Measurements from ENCODE around the gene VEGFA.
A peak's percentile ranks its signal among the peaks of the same experiment; 100 is the strongest.

The VEGFA gene

DNA sequence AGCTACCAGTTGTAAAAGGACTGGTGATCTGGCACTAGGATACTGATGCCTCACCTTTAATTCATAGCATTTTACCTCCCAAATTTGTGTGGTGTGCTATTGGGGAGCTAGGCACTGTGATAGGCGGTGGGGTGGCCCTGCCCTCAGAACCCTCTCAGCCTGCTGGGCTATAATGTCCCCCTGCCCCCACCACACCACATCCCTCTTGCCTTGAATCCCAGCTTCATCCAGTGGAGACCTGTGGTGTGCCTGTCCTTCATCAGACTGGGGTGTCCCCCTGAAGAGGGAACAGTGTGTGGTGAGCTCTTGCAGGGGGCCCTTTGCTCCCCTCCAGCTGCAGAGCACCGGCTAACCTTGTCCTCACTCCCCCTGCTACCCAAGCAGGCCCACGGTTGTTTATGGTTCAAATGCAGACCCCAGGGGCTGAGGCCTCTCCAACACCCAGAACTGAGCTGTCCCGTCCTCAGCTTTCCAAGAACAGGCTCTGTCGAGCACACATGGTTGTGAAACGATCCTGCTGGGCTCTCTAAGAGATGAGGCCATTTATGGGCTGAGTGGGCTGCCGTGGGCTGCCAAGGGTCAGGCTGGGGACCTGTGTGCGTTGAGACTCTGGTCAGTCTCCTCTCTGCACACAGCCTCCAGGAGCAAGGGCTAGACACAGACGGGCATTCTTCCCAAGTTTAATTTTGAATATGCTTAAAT is 26.9 kb upstream of the VEGFA start:
- Histone ChIP-seq H3K27ac (no peak overlapping the region), H3K4me3 (no peak overlapping the region)
- DNase-seq (ENCODE audit: low spot score) = peak; percentile 62
- no peak for TF ChIP-seq CTCF (IDR thresholded peaks at IDR 0.05)

DNA sequence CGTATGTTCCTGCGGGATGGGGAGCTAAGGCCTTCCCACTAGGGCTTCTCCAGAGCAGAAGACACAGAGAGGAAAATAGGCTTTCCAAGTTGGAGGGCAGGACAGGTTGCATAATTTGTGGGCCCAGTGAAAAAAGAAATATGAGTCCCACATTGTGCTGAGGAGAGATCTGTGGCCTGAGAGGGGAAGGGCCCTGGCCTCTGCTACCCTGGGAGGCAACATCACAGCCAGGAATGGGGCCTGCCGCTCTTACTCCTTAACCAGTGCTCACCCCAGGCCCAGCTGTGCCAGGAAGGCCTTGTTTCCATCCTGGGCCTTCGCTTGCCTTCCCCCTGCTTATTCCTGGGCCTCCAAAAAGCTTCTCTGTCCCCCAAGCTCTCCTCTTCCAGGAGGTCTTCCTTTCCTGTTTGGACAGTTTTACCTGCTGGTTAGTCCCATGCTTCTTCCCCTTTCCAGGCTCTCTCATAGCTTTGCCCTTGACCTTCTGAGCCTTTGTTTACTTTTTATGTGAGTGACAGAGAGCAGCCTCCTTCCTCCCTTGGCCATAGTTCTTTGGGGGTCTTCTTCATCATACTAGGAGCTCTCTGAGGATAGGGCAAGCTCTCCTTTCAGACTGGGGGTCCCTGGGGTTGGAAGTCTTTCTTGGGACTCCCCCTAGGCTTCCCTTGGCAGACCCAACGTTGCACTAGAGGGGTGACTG is 26.2 kb upstream of the VEGFA start:
- TF ChIP-seq CTCF (IDR thresholded peaks at IDR 0.05) = no peak
- DNase-seq (ENCODE audit: low spot score) = peak; percentile 21
- Histone ChIP-seq H3K4me3 (no peak overlapping the region), H3K27ac (no peak overlapping the region)

DNA sequence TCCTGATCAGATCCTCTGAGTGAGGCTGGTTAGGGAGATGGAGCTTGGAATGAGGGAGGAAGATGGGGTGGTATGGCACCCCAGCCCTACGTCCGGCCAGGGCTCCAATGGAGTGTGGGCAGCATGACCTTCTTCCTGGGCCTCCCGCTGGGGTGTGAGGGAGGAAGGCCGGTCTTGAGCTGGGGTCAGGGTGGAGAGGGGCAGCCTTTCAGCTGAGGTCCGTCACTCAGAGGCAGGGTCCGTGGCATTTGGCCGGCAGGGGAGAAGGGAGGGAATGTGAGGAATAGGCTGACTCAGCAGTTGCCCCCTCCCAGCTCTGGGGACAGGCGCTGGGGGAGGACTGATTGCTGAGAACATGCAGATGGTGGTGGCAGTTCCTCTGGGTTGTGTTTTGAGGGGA is 25.5 kb upstream of the VEGFA start:
- Histone ChIP-seq H3K4me3 (no peak overlapping the region), H3K27ac (no peak overlapping the region)
- no peak for TF ChIP-seq CTCF (IDR thresholded peaks at IDR 0.05)
- no peak for DNase-seq (ENCODE audit: low spot score)

- H3K4me3 ChIP-seq = no peak overlapping the region
- DNase-seq (ENCODE audit: low spot score) = peak; percentile 38
- TF ChIP-seq CTCF (IDR thresholded peaks at IDR 0.05) = no peak
- no peak overlapping the region for H3K27ac ChIP-seq
These were observed 24.9 kb upstream of the VEGFA start for GRCh38 chr6:43744931-43745727.

DNA sequence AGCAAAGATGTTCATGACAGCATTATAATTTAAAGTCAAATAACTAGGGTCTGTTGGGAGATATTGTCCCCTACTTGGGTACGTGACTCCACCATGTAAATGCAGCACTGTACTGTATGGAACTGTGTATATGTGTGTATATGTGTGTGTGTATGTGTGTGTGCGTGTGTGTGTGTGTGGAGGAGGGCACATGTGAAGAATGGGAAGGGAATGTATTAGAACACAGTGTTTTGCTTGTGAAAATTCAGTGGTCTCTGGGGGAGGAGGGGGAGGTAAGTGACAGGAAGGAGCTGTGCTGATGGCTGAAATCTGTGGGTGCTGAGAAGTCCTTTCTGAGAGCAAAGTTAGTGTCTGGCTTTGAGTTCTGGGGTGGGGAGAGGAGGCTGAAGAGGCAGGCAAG is 23.9 kb upstream of the VEGFA start:
- Histone ChIP-seq H3K27ac (peak overlapping the region in 1 of 2 donors; percentile 0), H3K4me3 (no peak overlapping the region)
- no peak for DNase-seq (ENCODE audit: low spot score)
- TF ChIP-seq CTCF (IDR thresholded peaks at IDR 0.05) = no peak

- no peak overlapping the region for H3K4me3 ChIP-seq
- no peak for TF ChIP-seq CTCF (IDR thresholded peaks at IDR 0.05)
- peak overlapping the region in 1 of 2 donors; percentile 0 for H3K27ac ChIP-seq
- peak; percentile 67 for DNase-seq (ENCODE audit: low spot score)
These were observed 23.4 kb upstream of the VEGFA start for GRCh38 chr6:43746613-43747102.
